ENCODE measurements around the gene AKAP8.

The AKAP8 gene

GRCh38 chr19:15317392-15318071, 62.1 kb downstream of the AKAP8 start:
- Histone ChIP-seq H3K9me3 (no peaks in the 10 kb centered on the region), H3K4me3 (ENCODE audit: low read depth, low read length) (no peak overlapping the region), H3K27me3 (no peaks in the 10 kb centered on the region), H3K36me3 (no peaks in the 10 kb centered on the region), H3K4me1 (peaks cover 18% of the 10 kb centered on the region)
- DNase-seq = no peak
- TF ChIP-seq CTCF (IDR thresholded peaks at IDR 0.05; ENCODE audit: low read depth, low read length) = no peak

GRCh38 chr19:15316498-15316897, 63.1 kb downstream of the AKAP8 start:
- Histone ChIP-seq H3K9me3 (no peaks in the 10 kb centered on the region), H3K4me1 (peaks cover 11% of the 10 kb centered on the region), H3K36me3 (no peaks in the 10 kb centered on the region), H3K27me3 (no peaks in the 10 kb centered on the region), H3K4me3 (ENCODE audit: low read depth, low read length) (no peak overlapping the region)
- DNase-seq = no peak
- TF ChIP-seq CTCF (IDR thresholded peaks at IDR 0.05; ENCODE audit: low read depth, low read length) = no peak

- no peaks in the 10 kb centered on the region for H3K4me1 ChIP-seq
- TF ChIP-seq CTCF (IDR thresholded peaks at IDR 0.05; ENCODE audit: low read depth, low read length) = no peak
- H3K4me3 ChIP-seq (ENCODE audit: low read depth, low read length) = no peak overlapping the region
- H3K36me3 ChIP-seq = no peaks in the 10 kb centered on the region
- H3K27me3 ChIP-seq = no peaks in the 10 kb centered on the region
- H3K9me3 ChIP-seq = no peaks in the 10 kb centered on the region
- no peak for DNase-seq
Observed at GRCh38 chr19:15315101-15315500, 64.5 kb downstream of the AKAP8 start.

- no peaks in the 10 kb centered on the region for H3K27me3 ChIP-seq
- no peak overlapping the region for H3K4me3 ChIP-seq (ENCODE audit: low read depth, low read length)
- no peaks in the 10 kb centered on the region for H3K9me3 ChIP-seq
- no peak for DNase-seq
- no peaks in the 10 kb centered on the region for H3K36me3 ChIP-seq
- H3K4me1 ChIP-seq = no peaks in the 10 kb centered on the region
- TF ChIP-seq CTCF (IDR thresholded peaks at IDR 0.05; ENCODE audit: low read depth, low read length) = no peak
Observed at GRCh38 chr19:15313649-15314279, 65.8 kb downstream of the AKAP8 start.

GRCh38 chr19:15307169-15307568, 72.4 kb downstream of the AKAP8 start:
- no peak overlapping the region for H3K4me3 ChIP-seq (ENCODE audit: low read depth, low read length)
- no peaks in the 10 kb centered on the region for H3K27me3 ChIP-seq
- no peaks in the 10 kb centered on the region for H3K36me3 ChIP-seq
- no peaks in the 10 kb centered on the region; the same call in 1 of the 2 replicates for H3K9me3 ChIP-seq
- peaks cover 7% of the 10 kb centered on the region; the same call in 1 of the 2 replicates for H3K4me1 ChIP-seq
- DNase-seq = no peak
- no peak for TF ChIP-seq CTCF (IDR thresholded peaks at IDR 0.05; ENCODE audit: low read depth, low read length)

Measured in BE2C (cell line).